ENCODE data around the gene DCAF4. TPM values are rescaled to one million over a fixed set of nuclear protein-coding genes. Genes with fewer than 3 reads are reported as not detected.
"Not testable (repeated sequence)": the region's sequence is repeated elsewhere in the genome, so short reads cannot be mapped to it uniquely, and the experiment has no call there.

Gene DCAF4
- total RNA-seq, 2 donors from 2014 or later, result 27.0 to 30.7 TPM

DNA sequence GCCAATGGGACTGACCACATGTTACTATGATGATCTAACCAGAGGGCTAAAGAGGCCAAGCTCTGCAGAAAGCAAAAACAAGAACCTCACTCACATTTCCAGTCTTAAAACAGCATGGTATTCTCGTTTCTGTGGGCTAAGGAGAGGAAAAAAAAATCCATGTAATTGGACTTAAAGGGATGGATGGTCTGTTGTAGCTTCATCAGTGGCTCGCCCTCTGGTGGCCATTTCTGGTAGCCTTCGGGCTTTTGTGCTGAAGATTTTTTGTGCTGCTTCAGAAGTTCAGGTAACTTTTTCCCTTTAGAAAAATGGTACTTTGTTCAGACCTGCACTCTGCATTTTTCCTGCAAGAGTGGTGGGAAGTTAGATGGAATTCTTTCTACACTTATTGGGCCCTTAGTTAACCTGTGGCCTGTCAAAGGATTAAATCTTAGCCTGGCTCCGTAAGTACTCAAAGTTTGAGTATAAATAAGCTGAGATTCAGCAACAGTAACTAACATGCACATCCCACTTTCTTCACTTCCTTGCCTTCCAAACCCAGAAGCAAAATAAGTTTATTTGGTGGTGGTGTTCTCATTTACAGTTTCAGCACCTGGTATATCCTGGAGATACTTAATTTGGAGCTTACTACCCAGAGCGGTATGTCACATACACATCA lies 22.3 kb downstream of the DCAF4 start:
- Mint-ChIP-seq H3K36me3 (ENCODE audit: low read depth) (peaks cover 3% of the 10 kb centered on the region), H3K4me1 (no peaks in the 10 kb centered on the region), H3K27ac (peak overlapping the region; percentile 19), H3K4me3 (no peak overlapping the region), H3K27me3 (no peaks in the 10 kb centered on the region)
- DNase-seq, result peak; percentile 29 to 58 (median 40)
- H3K9me3 ChIP-seq (ENCODE audit: control insufficient read depth, low read length, poor library complexity, severe bottlenecking), result no peaks in the 10 kb centered on the region
- peak; percentile 57 for ATAC-seq

DNA sequence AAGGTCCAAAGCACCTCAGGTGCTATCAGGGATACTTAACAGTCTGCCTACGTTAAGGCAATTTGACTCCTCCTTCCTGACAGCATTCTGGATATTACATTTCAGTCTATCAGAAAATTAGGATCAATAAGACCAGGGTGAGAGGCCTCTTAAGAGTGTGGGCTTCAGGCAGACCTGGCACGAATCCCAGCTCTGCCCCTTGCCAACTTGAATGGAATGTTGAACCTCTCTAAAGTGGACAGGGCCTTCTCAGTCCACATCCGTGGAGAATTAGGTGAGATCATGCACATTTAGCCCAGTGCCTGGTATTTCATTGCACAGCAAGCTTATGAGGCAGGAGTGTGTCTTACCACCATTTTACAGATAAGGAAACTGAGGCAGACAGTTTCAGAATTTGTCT lies 25.9 kb downstream of the DCAF4 start:
- Mint-ChIP-seq H3K27me3 (no peaks in the 10 kb centered on the region), H3K27ac (no peak overlapping the region)

DNA sequence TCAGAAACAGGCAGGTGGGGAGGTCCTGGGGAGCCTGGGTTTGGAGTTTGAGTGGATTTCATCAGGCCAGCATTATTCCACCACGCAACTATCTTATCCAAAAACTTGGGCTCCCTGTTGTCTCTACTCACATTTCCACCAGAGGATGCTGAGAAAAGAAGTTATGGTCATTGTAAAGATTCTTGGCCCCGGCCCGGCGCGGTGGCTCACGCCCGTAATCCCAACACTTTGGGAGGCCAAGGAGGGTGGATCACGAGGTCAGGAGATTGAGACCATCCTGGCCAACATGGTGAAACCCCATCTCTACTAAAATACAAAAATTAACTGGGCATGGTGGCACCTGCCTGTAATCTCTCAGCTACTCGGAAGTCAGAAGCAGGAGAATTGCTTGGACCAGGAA lies 30.5 kb downstream of the DCAF4 start:
- not testable (repeated sequence) for H3K36me3 Mint-ChIP-seq (ENCODE audit: low read depth); ATAC-seq

More for the DNA sequence above, 25.9 kb downstream of the DCAF4 start:
- H3K4me1 Mint-ChIP-seq, result no peaks in the 10 kb centered on the region
- ATAC-seq, result no peak
- DNase-seq, result no peak
- no peaks in the 10 kb centered on the region for H3K9me3 ChIP-seq (ENCODE audit: control insufficient read depth, low read length, poor library complexity, severe bottlenecking)
- H3K36me3 Mint-ChIP-seq (ENCODE audit: low read depth), result peaks cover 6% of the 10 kb centered on the region
- no peak overlapping the region for H3K4me3 Mint-ChIP-seq

DNA sequence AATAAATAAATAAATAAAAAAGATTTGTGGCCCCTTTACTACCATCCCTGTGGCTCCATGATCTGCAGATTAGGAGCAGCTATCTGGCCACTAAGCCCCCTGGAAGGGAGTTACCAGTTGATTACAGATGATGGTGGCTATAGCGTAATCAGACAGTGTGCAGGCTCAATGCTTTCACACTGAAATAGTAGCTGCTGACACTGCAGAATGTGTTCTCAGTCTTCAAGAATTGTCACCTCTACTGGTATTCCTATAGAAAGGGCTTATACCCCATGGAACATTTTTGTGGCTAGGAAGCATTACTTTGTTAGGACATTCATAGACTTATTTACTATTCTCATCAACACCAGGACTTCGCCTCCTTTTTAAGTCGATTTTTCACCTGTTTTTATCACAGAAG lies 30.9 kb downstream of the DCAF4 start:
- Mint-ChIP-seq H3K27ac (peak overlapping the region; percentile 67), H3K4me3 (no peak overlapping the region), H3K27me3 (no peaks in the 10 kb centered on the region), H3K36me3 (ENCODE audit: low read depth) (peaks cover 5% of the 10 kb centered on the region), H3K4me1 (no peaks in the 10 kb centered on the region)
- ATAC-seq (no peak), DNase-seq (no peak)
- no peaks in the 10 kb centered on the region for H3K9me3 ChIP-seq (ENCODE audit: control insufficient read depth, low read length, poor library complexity, severe bottlenecking)

More for the DNA sequence above, 30.5 kb downstream of the DCAF4 start:
- H3K4me3 Mint-ChIP-seq; H3K4me1 Mint-ChIP-seq; H3K9me3 ChIP-seq (ENCODE audit: control insufficient read depth, low read length, poor library complexity, severe bottlenecking); DNase-seq; H3K27me3 Mint-ChIP-seq: not testable (repeated sequence)
- peak overlapping the region; percentile 67 for H3K27ac Mint-ChIP-seq

DNA sequence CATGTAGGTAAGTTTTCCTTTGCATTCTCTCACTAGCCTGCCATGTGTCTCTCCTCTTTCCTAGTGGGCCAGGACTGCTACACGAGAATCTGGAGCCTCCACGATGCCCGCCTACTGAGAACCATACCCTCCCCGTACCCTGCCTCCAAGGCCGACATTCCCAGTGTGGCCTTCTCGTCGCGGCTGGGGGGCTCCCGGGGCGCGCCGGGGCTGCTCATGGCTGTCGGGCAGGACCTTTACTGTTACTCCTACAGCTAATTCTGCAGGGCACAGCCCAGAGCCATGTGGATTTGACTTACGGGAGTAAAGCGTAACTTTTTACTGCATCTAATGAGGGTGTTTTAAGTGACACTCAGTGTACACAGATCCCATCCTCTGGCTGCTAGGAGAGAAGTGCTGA lies 32.3 kb downstream of the DCAF4 start:
- Mint-ChIP-seq H3K27me3 (no peaks in the 10 kb centered on the region), H3K27ac (no peak overlapping the region), H3K4me1 (peaks cover 3% of the 10 kb centered on the region), H3K36me3 (ENCODE audit: low read depth) (peaks cover 5% of the 10 kb centered on the region), H3K4me3 (no peak overlapping the region)
- no peak for DNase-seq
- ATAC-seq, result no peak
- no peaks in the 10 kb centered on the region for H3K9me3 ChIP-seq (ENCODE audit: control insufficient read depth, low read length, poor library complexity, severe bottlenecking)

DNA sequence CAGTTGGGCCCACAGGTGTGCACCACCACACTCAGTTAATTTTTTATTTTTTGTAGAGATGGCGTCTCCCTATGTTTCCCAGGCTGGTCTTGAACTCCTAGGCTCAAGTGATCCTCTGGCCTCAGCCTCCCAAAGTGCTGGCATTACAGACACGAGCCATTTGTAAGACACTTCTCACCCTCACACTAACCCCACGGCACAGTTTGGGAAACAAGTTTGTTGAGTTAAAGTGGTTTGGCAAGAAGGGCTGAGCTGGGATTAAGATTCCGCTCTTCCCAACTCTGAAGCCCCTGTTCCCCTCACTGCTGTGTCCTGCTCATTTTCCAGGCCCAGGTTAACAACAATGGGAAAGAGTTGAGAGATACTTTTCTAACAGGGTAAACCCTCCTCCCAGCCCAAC lies 34.8 kb downstream of the DCAF4 start:
- not testable (repeated sequence) for H3K4me1 Mint-ChIP-seq; H3K36me3 Mint-ChIP-seq (ENCODE audit: low read depth); H3K9me3 ChIP-seq (ENCODE audit: control insufficient read depth, low read length, poor library complexity, severe bottlenecking); H3K4me3 Mint-ChIP-seq; DNase-seq; ATAC-seq; H3K27me3 Mint-ChIP-seq
- H3K27ac Mint-ChIP-seq, result peak overlapping the region; percentile 49

DNA sequence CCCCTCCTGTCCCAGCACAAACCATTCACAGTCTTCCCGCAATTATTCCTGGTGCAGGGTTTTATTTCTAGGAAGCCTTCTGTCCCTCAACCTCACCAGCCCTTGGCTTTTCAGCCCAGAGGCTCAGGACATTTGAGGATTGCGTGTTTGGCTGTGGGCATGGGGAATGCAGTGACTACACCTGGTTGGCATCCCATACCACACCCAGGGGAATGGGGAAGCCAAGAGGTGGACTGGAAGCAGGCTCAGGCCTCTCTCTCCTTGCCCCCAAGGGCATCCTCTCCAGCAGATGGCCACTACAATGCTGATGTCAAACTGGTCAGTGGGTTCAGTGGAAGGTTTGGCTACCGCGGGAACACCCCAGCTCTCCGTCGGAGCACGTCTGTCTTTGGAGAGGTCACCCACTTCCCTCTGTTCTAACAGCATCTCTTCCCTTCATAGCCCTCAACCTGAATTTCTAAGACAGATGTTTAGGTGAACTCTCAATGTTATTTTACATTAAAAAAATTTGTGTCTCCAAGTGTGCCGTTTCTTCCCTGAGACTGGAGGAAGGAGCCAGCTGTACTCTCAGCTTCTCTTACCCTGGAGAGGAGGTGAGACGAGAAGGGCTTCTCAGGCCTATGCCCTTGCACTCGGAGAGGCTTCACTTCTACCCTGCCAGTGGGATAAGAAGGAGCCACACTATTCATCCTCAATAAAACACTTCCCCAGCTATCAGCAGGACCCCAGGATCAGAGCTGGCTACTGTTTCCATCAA lies 35.5 kb downstream of the DCAF4 start:
- ATAC-seq (no peak), DNase-seq (no peak)
- Mint-ChIP-seq H3K27me3 (no peaks in the 10 kb centered on the region), H3K27ac (peak overlapping the region; percentile 49), H3K36me3 (ENCODE audit: low read depth) (peaks cover 3% of the 10 kb centered on the region), H3K4me3 (no peak overlapping the region), H3K4me1 (peaks cover 6% of the 10 kb centered on the region)
- no peaks in the 10 kb centered on the region for H3K9me3 ChIP-seq (ENCODE audit: control insufficient read depth, low read length, poor library complexity, severe bottlenecking)

DNA sequence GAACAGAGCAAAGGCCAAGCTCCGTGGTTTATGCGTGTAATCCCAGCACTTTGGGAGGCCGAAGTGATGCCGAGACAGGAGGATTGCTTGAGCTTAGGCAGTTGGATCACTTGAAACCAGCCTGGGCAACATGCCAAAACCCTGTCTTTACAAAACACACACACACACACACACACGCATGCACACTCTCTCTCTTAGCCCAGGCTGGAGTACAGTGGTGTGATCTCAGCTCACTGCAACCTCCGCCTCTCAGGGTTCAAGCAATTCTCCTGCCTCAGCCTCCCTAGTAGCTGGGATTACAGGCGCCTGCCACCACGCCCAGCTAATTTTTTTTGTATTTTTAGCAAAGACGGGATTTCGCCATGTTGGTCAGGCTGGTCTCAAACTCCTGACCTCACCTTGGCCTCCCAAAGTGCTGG lies 36.1 kb downstream of the DCAF4 start:
- not testable (repeated sequence) for H3K9me3 ChIP-seq (ENCODE audit: control insufficient read depth, low read length, poor library complexity, severe bottlenecking); ATAC-seq; H3K36me3 Mint-ChIP-seq (ENCODE audit: low read depth); H3K4me1 Mint-ChIP-seq; DNase-seq; H3K27me3 Mint-ChIP-seq; H3K27ac Mint-ChIP-seq; H3K4me3 Mint-ChIP-seq

DNA sequence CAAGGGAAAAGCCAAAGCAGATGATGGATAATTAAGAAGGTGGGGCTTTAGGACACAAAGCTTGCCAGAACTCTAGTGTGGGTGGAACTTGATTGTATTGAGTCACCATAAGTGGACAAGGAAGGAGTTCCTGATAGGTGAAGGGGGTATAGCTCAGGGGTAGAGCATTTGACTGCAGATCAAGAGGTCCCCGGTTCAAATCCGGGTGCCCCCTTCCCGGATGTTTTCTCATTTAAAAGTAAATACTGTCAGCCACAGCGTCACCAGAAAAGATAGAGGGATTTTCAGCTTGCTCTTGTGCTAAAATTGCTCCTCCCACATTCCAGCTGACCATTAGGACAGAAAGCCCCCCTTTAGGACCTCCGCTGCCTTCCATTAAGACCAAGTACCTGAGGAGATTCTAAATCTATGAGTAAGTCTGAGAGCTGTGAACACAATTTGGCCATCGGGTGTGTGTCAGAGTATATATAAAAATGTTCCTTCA lies 36.6 kb downstream of the DCAF4 start:
- no peak overlapping the region for H3K4me3 Mint-ChIP-seq
- no peak for ATAC-seq
- peaks cover 6% of the 10 kb centered on the region for H3K4me1 Mint-ChIP-seq
- H3K9me3 ChIP-seq (ENCODE audit: control insufficient read depth, low read length, poor library complexity, severe bottlenecking), result no peaks in the 10 kb centered on the region
- no peak overlapping the region for H3K27ac Mint-ChIP-seq
- H3K27me3 Mint-ChIP-seq, result no peaks in the 10 kb centered on the region
- DNase-seq, result no peak
- peaks cover 3% of the 10 kb centered on the region for H3K36me3 Mint-ChIP-seq (ENCODE audit: low read depth)

DNA sequence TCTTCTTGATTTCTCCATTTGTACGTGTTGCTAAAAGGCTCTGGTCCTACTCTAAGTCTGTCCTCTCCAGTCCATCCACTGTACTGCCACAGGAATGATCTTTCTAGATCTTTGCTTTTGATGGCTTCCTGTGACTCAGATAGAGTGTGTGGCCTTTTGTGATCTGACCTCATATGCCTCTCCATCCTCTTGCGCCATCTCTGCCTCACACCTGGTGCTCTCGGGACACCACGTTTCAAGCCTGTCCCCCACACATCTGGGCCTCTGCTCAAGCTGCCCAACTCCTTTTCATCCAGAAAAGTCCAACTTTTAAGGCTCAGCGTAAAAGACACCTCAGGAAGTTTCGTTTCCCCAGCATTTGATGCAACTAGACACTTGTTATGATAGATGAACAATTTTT lies 39.0 kb downstream of the DCAF4 start:
- no peak for ATAC-seq
- no peaks in the 10 kb centered on the region for H3K9me3 ChIP-seq (ENCODE audit: control insufficient read depth, low read length, poor library complexity, severe bottlenecking)
- Mint-ChIP-seq H3K4me3 (no peak overlapping the region), H3K36me3 (ENCODE audit: low read depth) (peaks cover 3% of the 10 kb centered on the region), H3K4me1 (peaks cover 6% of the 10 kb centered on the region), H3K27ac (peak overlapping the region; percentile 65), H3K27me3 (no peaks in the 10 kb centered on the region)
- no peak for DNase-seq

DNA sequence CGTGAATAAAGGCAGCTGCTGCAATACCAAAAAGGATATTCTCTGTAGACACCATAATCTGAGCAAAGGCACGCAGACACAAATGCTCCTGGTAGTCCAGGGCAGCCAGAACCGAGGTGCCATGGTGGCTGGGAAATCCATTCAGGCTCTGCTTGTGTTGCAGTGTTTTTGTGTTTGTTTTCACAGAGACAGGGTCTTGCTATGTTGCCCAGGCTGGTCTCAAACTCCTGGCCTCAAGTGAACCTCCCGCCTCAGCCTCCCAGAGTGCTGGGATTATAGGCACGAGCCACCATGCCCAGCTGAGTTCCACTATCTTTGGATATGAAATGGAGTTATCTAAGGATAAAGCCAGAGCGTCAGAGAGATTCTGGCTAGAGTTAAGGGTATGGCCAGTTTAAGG lies 39.8 kb downstream of the DCAF4 start:
- Mint-ChIP-seq H3K27ac (peak overlapping the region; percentile 65), H3K36me3 (ENCODE audit: low read depth) (peaks cover 3% of the 10 kb centered on the region)
- DNase-seq, result no peak

DNA sequence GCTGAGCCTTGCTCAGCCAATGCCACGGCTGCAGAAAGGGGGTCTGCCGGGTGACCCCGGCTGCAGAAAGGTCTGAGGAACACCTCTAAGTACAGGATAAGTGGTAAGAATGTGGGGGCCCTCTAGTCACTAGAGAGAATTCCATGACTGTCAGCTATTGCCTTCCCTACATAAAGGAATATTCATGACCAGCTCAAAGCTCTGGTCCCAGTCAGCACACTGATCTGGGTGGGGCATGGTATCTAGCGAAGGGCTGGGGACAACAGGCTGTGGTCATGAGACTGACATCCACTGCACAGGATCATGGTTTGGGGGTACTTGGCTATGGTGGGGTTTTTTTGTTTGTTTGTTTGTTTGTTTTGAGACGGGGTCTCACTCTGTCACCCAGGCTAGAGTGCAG lies 42.1 kb downstream of the DCAF4 start:
- no peaks in the 10 kb centered on the region for H3K9me3 ChIP-seq (ENCODE audit: control insufficient read depth, low read length, poor library complexity, severe bottlenecking)
- Mint-ChIP-seq H3K36me3 (ENCODE audit: low read depth) (no peaks in the 10 kb centered on the region), H3K27ac (no peak overlapping the region), H3K27me3 (no peaks in the 10 kb centered on the region), H3K4me1 (peaks cover 6% of the 10 kb centered on the region), H3K4me3 (no peak overlapping the region)
- no peak for ATAC-seq
- DNase-seq, result no peak

More for the DNA sequence above, 39.8 kb downstream of the DCAF4 start:
- Mint-ChIP-seq H3K27me3 (no peaks in the 10 kb centered on the region), H3K4me1 (peaks cover 6% of the 10 kb centered on the region), H3K4me3 (no peak overlapping the region)
- no peaks in the 10 kb centered on the region for H3K9me3 ChIP-seq (ENCODE audit: control insufficient read depth, low read length, poor library complexity, severe bottlenecking)
- ATAC-seq, result no peak

DNA sequence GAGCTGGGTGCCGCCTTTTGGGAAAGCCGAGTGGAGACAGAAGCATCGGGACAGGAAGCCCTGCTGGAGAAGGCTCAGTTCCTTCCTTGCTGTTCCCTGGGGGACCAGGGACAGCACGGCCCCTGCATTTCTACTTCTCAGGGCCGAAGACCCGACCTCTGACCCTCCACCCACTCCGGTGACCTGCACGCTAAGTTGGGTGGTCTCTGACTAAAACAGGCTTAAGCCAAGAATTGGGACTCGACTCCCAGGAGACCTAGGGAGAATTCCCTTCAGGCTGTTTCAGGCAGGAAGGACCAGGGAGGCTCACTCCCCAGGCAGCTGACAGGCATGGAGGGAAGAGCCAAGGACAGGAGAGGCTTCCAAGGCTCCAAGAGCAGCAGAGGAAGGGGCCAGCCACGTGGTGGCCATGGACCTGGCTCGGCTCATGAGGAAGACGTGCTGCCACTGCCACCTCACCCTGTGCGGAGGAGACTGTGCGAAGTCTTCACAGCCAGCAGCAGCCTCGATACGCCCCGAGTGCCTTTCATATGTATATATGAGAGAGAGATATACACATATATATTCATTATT lies 43.9 kb downstream of the DCAF4 start:
- Mint-ChIP-seq H3K36me3 (ENCODE audit: low read depth) (no peaks in the 10 kb centered on the region), H3K4me1 (peaks cover 2% of the 10 kb centered on the region), H3K27ac (no peak overlapping the region), H3K4me3 (no peak overlapping the region), H3K27me3 (no peaks in the 10 kb centered on the region)
- no peak for ATAC-seq
- H3K9me3 ChIP-seq (ENCODE audit: control insufficient read depth, low read length, poor library complexity, severe bottlenecking), result no peaks in the 10 kb centered on the region
- DNase-seq, result no peak

All from T-helper 17 cell (primary cell).